WTC11 (cell line): ENCODE results near the gene PUDP.

Source experiments
- FOXK1 ChIP-seq: sonication (generic); formaldehyde crosslinking; IDR thresholded peaks from 2 replicates; pipeline ENCODE4 v1.8.0; 2022; ENCODE audit warnings: mild to moderate bottlenecking, moderate library complexity, missing genetic modification reagents
- TF ChIP-seq, protein P1 (sequence below): fragments of 200-600 bp; IDR thresholded peaks from 2 replicates; pipeline ENCODE4 v1.8.0; 2022; ENCODE audit warnings: antibody characterized with exemption
- TF ChIP-seq, protein P2 (sequence below): sonication (generic); formaldehyde crosslinking; IDR thresholded peaks from 2 replicates; pipeline ENCODE4 v1.8.1; 2022; ENCODE audit warnings: low read depth, mild to moderate bottlenecking, moderate library complexity, missing genetic modification reagents, borderline replicate concordance
- TF ChIP-seq, protein P3 (sequence below): sonication (generic); formaldehyde crosslinking; IDR thresholded peaks from 2 replicates; pipeline ENCODE4 v1.8.0; 2022; ENCODE audit warnings: mild to moderate bottlenecking, missing genetic modification reagents
- TF ChIP-seq, protein P4 (sequence below): sonication (generic); formaldehyde crosslinking; IDR thresholded peaks from 2 replicates; pipeline ENCODE4 v1.8.1; 2023; ENCODE audit warnings: mild to moderate bottlenecking, missing genetic modification reagents, moderate library complexity

DNA sequence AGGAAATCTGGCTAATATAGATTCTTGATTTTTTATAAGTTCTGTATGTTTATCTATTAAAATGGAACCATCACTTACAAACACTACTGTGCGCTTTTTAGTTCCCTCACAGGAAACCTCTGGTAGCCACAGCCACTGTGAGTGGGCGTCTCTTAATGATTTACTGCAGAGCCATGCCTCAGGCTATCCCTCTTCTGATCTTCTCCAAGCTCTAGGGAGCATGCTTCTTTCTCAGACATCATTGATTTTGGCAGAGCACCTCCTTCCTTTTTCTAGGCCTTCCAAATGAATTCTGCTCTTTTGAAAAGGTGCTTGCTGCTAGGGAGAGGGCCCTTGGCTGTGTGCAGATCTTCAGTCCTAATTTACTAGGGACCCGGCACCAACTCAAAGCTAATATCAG lies 61.6 kb downstream of the PUDP start:
- TF ChIP-seq, protein P1, sequence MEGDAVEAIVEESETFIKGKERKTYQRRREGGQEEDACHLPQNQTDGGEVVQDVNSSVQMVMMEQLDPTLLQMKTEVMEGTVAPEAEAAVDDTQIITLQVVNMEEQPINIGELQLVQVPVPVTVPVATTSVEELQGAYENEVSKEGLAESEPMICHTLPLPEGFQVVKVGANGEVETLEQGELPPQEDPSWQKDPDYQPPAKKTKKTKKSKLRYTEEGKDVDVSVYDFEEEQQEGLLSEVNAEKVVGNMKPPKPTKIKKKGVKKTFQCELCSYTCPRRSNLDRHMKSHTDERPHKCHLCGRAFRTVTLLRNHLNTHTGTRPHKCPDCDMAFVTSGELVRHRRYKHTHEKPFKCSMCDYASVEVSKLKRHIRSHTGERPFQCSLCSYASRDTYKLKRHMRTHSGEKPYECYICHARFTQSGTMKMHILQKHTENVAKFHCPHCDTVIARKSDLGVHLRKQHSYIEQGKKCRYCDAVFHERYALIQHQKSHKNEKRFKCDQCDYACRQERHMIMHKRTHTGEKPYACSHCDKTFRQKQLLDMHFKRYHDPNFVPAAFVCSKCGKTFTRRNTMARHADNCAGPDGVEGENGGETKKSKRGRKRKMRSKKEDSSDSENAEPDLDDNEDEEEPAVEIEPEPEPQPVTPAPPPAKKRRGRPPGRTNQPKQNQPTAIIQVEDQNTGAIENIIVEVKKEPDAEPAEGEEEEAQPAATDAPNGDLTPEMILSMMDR, result no peak
- TF ChIP-seq, protein P2, sequence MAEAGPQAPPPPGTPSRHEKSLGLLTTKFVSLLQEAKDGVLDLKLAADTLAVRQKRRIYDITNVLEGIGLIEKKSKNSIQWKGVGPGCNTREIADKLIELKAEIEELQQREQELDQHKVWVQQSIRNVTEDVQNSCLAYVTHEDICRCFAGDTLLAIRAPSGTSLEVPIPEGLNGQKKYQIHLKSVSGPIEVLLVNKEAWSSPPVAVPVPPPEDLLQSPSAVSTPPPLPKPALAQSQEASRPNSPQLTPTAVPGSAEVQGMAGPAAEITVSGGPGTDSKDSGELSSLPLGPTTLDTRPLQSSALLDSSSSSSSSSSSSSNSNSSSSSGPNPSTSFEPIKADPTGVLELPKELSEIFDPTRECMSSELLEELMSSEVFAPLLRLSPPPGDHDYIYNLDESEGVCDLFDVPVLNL (CRISPR knock-in tag), result no peak
- TF ChIP-seq, protein P3, sequence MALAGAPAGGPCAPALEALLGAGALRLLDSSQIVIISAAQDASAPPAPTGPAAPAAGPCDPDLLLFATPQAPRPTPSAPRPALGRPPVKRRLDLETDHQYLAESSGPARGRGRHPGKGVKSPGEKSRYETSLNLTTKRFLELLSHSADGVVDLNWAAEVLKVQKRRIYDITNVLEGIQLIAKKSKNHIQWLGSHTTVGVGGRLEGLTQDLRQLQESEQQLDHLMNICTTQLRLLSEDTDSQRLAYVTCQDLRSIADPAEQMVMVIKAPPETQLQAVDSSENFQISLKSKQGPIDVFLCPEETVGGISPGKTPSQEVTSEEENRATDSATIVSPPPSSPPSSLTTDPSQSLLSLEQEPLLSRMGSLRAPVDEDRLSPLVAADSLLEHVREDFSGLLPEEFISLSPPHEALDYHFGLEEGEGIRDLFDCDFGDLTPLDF (CRISPR knock-in tag), result no peak
- TF ChIP-seq, protein P4, sequence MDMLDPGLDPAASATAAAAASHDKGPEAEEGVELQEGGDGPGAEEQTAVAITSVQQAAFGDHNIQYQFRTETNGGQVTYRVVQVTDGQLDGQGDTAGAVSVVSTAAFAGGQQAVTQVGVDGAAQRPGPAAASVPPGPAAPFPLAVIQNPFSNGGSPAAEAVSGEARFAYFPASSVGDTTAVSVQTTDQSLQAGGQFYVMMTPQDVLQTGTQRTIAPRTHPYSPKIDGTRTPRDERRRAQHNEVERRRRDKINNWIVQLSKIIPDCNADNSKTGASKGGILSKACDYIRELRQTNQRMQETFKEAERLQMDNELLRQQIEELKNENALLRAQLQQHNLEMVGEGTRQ (CRISPR knock-in tag), result no peak
- TF ChIP-seq FOXK1 (CRISPR knock-in tag), result no peak
